Smooth muscle cell (in vitro differentiated cells): ENCODE data around the gene DIRAS1. TPM values are rescaled to one million over a fixed set of nuclear protein-coding genes. Genes with fewer than 3 reads are reported as not detected.

Experiments used
- DNase-seq: peaks from one replicate; lab custom pipeline; 2025; ENCODE audit not compliant: unreplicated experiment; lab: John Stamatoyannopoulos, UW
- H2AFZ ChIP-seq: fragments of 200-600 bp; sonication (generic); 2 replicates; pipeline ENCODE4 v1.6.0; 2016; ENCODE audit warnings: antibody characterized with exemption, low read depth, mild to moderate bottlenecking
- H3F3A ChIP-seq: fragments of 200-600 bp; sonication (generic); 2 replicates; pipeline ENCODE4 v1.6.0; 2017; ENCODE audit warnings: antibody characterized with exemption, low read depth
- H3K27ac ChIP-seq: fragments of 200-600 bp; sonication (generic); 2 replicates; pipeline ENCODE4 v1.5.1; 2016; ENCODE audit warnings: low read depth, mild to moderate bottlenecking
- H3K27me3 ChIP-seq: fragments of 200-600 bp; sonication (generic); 2 replicates; pipeline ENCODE4 v1.6.1; 2016; ENCODE audit warnings: low read depth, mild to moderate bottlenecking
- H3K36me3 ChIP-seq: fragments of 200-600 bp; sonication (generic); 2 replicates; pipeline ENCODE4 v1.5.1; 2016; ENCODE audit warnings: low read depth
- H3K4me1 ChIP-seq: fragments of 200-600 bp; sonication (generic); 2 replicates; pipeline ENCODE4 v1.5.1; 2016; ENCODE audit warnings: low read depth
- H3K4me2 ChIP-seq: fragments of 200-600 bp; sonication (generic); 2 replicates; pipeline ENCODE4 v1.6.0; 2016; ENCODE audit warnings: mild to moderate bottlenecking
- H3K4me3 ChIP-seq: fragments of 200-600 bp; sonication (generic); 2 replicates; pipeline ENCODE4 v1.5.1; 2016; ENCODE audit warnings: mild to moderate bottlenecking
- H3K79me2 ChIP-seq: fragments of 200-600 bp; sonication (generic); 2 replicates; pipeline ENCODE4 v1.6.0; 2016; ENCODE audit warnings: low read depth, mild to moderate bottlenecking
- H3K9ac ChIP-seq: fragments of 200-600 bp; sonication (generic); 2 replicates; pipeline ENCODE4 v1.6.0; 2016; ENCODE audit warnings: low read depth
- H3K9me3 ChIP-seq: fragments of 200-600 bp; sonication (generic); replicated peaks from 2 replicates; pipeline ENCODE4 v1.5.1; 2016; ENCODE audit warnings: low read depth
- H4K20me1 ChIP-seq: fragments of 200-600 bp; sonication (generic); 2 replicates; pipeline ENCODE4 v1.6.0; 2016; ENCODE audit warnings: low read depth
- WGBS: methylation state at CpG from one replicate; pipeline ENCODE4 v1.1.7; 2016; ENCODE audit warnings: low lambda C conversion rate; 5-methylcytosine and 5-hydroxymethylcytosine counted together
- polyA plus RNA-seq: library from polyadenylated mRNA; unstranded; fragments of >200 nt; fragmentation: Nextera tagmentation; extraction: Ambion mirVana; gene quantifications from 2 replicates; pipeline ENCODE4 v1.2.1, GENCODE V29; 2016
- total RNA-seq: library from RNA; depleted of rRNA; stranded (reverse); fragments of >200 nt; gene quantifications from 2 replicates; pipeline ENCODE4 v1.2.3, GENCODE V29; 2014
- TF ChIP-seq, protein P1 (sequence below): fragments of 200-600 bp; sonication (generic); IDR thresholded peaks from 2 replicates; pipeline ENCODE4 v1.5.1; 2017; ENCODE audit warnings: borderline replicate concordance, mild to moderate bottlenecking, antibody characterized with exemption; ENCODE audit not compliant: insufficient read depth, poor library complexity, severe bottlenecking

Gene DIRAS1
- total and polyA plus RNA-seq, 2 experiments from 2014 or later: 6.7 to 7.2 TPM

DNA sequence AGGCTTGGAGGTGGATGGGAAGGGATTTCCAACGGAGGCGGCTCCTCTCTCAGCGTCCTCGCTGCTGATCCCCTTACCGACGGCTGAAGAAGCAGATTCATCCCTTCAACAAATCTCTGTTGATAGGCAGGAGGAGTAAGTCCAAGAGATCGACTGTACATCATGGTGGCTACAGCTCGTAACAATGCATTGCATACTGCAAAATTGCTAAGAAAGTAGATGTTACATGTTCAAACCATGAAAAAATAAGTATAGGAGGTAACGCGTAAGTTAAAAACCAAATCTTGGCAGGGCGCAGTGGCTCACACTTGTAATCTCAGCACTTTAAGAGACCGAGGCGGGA lies 19.1 kb upstream of the DIRAS1 start:
- TF ChIP-seq, protein P1, sequence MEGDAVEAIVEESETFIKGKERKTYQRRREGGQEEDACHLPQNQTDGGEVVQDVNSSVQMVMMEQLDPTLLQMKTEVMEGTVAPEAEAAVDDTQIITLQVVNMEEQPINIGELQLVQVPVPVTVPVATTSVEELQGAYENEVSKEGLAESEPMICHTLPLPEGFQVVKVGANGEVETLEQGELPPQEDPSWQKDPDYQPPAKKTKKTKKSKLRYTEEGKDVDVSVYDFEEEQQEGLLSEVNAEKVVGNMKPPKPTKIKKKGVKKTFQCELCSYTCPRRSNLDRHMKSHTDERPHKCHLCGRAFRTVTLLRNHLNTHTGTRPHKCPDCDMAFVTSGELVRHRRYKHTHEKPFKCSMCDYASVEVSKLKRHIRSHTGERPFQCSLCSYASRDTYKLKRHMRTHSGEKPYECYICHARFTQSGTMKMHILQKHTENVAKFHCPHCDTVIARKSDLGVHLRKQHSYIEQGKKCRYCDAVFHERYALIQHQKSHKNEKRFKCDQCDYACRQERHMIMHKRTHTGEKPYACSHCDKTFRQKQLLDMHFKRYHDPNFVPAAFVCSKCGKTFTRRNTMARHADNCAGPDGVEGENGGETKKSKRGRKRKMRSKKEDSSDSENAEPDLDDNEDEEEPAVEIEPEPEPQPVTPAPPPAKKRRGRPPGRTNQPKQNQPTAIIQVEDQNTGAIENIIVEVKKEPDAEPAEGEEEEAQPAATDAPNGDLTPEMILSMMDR: no peak
- 53% methylated on average over 13 of the region's 13 CpGs for WGBS
- no peak overlapping the region for H2AFZ ChIP-seq
- no peaks in the 10 kb centered on the region for H3K79me2 ChIP-seq
- H3K36me3 ChIP-seq: peaks cover 4% of the 10 kb centered on the region
- no peak for DNase-seq
- peaks cover 4% of the 10 kb centered on the region for H3K27me3 ChIP-seq
- no peak overlapping the region for H3K4me2 ChIP-seq
- no peaks in the 10 kb centered on the region for H3F3A ChIP-seq
- H3K27ac ChIP-seq: no peak overlapping the region
- no peaks in the 10 kb centered on the region for H4K20me1 ChIP-seq
- H3K9me3 ChIP-seq: no peaks in the 10 kb centered on the region
- no peak overlapping the region for H3K9ac ChIP-seq
- H3K4me3 ChIP-seq: no peak overlapping the region
- H3K4me1 ChIP-seq: no peaks in the 10 kb centered on the region

DNA sequence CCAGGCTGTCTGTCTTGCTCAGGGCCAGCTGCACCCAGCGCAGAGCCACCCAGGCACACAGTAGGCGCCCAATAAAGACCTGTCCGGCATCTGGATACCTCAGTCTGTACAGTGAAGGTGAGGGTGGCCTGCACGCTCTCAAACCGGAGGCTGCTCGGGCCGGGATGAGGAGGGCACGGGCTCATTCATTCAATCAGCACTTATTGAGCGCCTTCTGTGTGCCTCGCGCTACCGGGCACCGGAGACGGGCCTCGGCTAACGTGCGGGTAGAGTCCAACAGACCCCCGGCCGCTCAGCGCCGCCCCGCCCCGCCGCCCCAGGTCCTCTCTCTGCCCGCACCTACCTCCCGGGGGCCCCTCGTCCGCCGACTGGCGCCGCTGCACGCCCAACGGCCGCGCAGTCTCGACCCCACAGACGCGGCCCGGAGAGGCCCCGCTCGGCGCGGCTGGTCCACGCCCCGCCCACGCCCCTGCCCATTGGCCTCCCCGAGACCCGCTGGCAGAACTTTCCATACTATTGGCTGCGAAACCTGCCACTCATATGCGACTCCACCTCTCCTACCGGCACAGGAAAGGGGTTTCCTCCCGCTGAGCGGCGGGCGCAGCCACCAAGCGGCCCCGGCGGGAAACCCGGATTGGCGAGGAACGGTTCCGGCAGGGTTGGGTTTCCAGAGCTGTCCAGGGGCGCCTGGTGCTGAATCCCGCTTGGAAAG lies 18.6 kb upstream of the DIRAS1 start, which contains the start of gene SLC39A3:
Gene SLC39A3, minus strand, starts transcription at position 416 of the 712 bp plus-strand sequence. CDS start 2,760 bp downstream, outside the sequence.
- under 1% methylated on average over 40 of the region's 64 CpGs for WGBS
- no peaks in the 10 kb centered on the region for H4K20me1 ChIP-seq
- no peaks in the 10 kb centered on the region for H3F3A ChIP-seq
- H2AFZ ChIP-seq: peak within 1 kb of the TSS; percentile 67
- no peaks in the 10 kb centered on the region for H3K79me2 ChIP-seq
- TF ChIP-seq, protein P1: no peak
- no peaks in the 10 kb centered on the region for H3K27me3 ChIP-seq
- H3K4me3 ChIP-seq: peak within 1 kb of the TSS; percentile 82
- peak within 1 kb of the TSS; percentile 96 for H3K4me2 ChIP-seq
- H3K36me3 ChIP-seq: peaks cover 4% of the 10 kb centered on the region
- H3K4me1 ChIP-seq: no peaks in the 10 kb centered on the region
- DNase-seq: peak; percentile 95
- H3K9ac ChIP-seq: peak within 1 kb of the TSS; percentile 53
- no peak within 1 kb of the TSS for H3K27ac ChIP-seq
- H3K9me3 ChIP-seq: no peaks in the 10 kb centered on the region

DNA sequence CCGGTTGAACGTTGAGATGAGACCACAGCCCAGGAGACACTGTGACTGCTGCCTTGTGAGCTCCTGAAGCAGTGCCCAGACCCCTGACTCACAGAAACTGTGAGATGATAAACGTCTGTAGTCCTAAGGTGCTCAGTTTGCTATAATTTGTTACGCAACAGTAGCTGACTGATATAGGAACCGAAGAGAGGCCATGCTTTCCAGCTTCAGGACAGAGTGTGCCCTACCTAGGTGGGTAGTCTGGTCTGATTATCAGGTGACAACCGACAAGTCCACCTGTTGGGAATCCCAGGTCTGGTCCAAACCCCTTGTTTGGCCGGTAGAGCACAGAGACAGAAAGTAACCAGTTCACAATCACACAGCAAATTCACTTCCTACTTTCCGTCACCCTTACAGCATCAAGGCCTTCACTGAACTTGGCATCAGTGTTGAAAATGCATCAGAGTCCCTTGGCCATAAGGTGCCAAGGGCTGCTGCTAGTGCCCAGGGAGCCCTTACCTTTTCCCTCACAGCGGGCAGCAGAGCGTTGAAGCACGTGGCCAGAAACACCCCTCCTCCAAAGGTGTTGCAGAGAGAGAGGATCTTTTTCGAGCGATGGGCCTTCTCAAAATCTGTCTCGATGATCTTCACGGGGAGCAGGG lies 15.5 kb upstream of the DIRAS1 start:
- Histone ChIP-seq H3K9ac (no peak overlapping the region), H3K4me2 (no peak overlapping the region), H3K9me3 (no peaks in the 10 kb centered on the region), H3K36me3 (peaks cover 4% of the 10 kb centered on the region), H3K27ac (no peak overlapping the region), H3K4me1 (no peaks in the 10 kb centered on the region), H3K4me3 (no peak overlapping the region), H3F3A (no peaks in the 10 kb centered on the region), H2AFZ (no peak overlapping the region), H4K20me1 (no peaks in the 10 kb centered on the region), H3K27me3 (no peaks in the 10 kb centered on the region), H3K79me2 (no peaks in the 10 kb centered on the region)
- 97% methylated on average over 15 of the region's 15 CpGs for WGBS
- TF ChIP-seq, protein P1: no peak
- DNase-seq: no peak
